HTERT RPE-1 (cell line): Measurements from ENCODE around the gene SPRR5.

Source experiments
- in situ Hi-C: fragments of 300-500 bp; cut with MboI; formaldehyde crosslinking; loops from 4 replicates; pipeline ENCODE4 v1.14.3; 2020; ENCODE audit warnings: low sequenced_read_pairs

SPRR5 gene

DNA sequence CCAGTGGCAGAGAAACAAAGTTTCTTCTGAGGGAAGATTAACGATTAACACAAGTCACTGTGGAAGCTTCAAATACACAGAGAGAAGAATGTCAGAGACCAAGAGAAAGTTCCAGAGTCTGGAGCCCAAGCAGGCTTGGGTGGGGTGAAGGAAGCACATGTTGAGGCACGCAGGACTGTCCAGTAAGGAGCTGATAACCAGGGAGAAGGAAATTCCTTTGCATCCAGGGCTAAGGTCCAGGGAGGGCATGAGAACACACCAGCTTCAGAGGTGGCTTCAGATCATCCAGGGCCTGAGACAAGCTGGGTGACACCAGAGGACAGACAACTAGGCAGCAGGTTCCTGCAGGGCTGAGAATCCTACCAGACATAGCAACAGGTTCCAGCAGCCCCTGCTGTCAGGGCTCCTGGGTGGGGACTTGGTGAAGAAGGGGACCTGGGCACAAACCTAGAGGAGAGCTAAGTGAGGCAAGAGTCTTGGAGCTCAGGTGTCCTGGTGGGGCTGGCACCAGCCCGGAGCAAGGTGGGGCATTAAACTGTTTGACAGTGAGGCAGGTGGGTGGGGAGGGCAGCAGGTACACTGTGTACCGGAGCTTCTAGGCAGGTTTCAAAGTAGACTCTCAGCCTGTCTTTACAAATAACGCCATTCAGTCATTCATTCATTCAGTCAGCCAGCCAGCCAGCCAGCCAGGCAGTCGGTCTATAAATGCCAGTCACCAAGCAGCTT is 34.3 kb downstream of the SPRR5 start:
- in situ Hi-C loops = no loop called here

DNA sequence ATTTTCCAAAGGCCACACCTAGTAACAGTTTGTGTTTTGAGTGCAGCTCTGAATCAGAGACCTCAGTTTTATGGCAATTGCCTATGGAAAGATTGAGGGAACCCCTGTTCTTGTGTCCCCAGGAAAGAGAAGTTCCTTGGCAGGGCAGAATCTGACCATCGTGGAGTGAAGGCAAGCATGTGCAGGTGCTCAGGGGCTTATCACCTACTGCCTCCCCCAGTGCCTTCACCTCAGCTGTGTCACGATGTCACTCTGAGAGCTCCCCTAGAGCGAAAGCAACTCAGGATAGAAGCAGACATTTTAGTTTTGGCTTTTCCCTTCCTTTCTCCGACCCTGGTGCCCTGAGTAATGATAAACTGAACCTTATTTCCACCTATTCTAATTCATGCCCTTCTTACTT is 35.1 kb downstream of the SPRR5 start:
- in situ Hi-C loops = no loop called here

DNA sequence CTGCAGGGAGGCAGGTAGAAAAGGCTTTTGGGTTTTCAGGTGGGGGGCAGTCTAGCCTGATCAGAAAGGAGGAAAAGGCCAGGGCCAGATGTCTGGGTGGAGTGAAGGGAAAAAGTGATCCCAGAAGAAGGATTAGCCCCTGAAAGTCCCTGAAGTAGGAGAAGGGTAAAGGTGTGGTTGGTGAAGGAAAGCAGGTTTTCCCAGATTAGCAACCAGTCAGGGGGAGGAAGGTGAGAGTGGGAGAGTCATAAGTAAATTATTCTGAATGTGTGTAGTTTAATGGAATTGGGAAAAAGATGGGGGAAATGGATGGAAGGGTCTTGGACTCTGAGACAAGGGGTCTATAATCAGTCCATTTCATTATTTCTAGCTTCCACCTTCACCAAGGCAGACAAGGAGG is 36.2 kb downstream of the SPRR5 start:
- in situ Hi-C loops = no loop called here

DNA sequence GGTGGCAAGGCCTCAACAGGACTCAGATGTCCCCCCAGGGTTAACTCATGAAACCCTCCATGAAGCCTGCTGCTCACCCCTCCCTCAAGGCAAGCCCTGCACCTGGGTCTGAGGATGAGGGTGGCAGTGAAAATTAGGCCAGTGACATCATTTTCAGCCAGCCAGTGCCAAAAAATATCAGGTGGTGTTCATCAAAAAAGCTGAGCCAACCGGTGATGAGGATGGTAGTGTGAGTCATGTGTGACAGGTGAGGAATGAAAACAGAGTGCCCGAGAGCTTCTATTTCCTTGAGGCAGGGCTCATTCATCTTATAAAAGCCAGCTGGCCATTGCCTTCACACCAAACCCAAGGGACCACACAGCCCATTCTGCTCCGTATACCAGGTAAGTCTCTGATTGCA is 36.7 kb downstream of the SPRR5 start, which contains the start of gene SPRR1A:
SPRR1A (plus strand) TSS at position 339 of the 400 bp plus-strand sequence. CDS start 1,150 bp downstream, outside the sequence.
- in situ Hi-C loops = no loop called here

DNA sequence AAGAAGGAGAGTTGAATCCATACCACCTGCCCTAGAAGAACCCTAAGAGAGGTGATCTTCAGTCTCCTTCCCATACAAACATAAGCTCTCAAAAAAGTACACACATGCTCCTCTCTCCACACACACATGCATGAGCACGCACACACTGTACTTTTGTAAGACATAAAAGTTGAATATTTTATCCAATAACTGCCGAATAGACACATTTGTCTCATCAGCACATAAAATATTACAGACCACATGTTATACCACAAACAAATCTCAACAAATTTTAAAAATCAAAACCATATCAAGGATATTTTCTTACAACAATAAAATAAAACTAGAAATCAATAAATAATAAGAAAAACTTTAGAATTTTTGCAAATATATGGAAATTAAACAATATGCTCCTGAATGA is 39.6 kb downstream of the SPRR5 start:
- in situ Hi-C loops = no loop called here

- in situ Hi-C loops = no loop called here
These were observed 46.2 kb downstream of the SPRR5 start for GRCh38 chr1:152993186-152993585.

- in situ Hi-C loops = no loop called here
These were observed 48.8 kb downstream of the SPRR5 start for GRCh38 chr1:152995842-152996241.

DNA sequence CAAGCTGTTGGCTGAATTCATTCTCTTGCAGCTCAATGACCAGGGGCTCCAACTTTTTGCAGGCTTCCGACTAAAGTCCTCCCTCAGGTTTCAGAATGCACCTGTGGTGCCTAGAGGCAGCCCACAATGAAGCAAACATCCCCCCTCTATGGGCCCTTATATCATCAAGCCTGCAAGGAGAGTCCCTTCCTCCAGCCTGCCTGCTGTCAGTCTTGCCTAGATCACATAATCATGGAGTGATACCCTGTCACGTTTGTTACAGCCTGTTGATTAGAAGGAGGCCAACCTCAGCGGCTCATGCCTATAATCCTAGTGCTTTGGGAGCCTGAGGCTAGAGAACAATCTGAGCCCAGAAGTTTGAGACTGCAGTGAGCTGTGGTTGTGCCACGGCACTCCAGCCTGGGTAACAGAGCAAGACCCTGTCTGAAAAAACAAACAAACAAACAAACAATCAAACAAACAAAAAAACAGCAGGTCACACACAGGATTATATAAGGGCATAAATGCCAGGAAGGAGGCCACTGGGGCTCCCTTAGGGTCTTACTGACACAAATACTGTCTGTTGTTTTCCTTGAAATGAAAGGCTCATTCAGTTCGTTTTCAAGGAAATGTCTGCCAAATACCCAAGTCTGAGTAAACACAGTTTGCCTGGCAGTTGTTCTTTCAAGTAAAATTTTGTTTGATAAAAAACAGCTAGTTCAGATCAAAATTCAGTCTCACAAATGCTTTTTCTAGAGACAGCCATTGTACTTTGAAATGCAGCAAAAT is 49.8 kb downstream of the SPRR5 start:
- in situ Hi-C loops = no loop called here

GRCh38 chr1:152997901-152998300 is 50.9 kb downstream of the SPRR5 start:
- in situ Hi-C loops = no loop called here

DNA sequence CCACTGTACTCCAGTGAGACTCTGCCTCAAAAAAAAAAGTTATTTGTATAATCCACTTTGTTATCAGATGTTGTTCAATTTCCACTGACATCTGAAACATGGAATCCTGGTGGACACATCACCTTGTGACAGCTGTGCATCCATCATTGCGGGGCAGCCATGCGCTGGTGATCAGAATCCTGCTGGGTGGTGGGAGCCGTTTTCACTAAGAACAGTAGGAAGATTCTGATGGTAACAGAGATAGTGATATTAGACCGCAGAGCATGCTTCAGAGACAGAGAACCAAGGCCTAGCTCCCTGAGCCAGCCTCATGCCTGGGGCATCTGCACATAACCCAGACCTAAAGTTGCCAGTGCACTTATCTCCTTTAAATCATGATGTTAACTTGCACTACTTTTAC is 51.5 kb downstream of the SPRR5 start:
- in situ Hi-C loops = no loop called here
